HG03520 (cell line): ENCODE data around the gene PAX7.

Experiments
- ATAC-seq: cut with Tn5 transposase; IDR thresholded peaks from one replicate; pipeline ENCODE4 v1.9.1; 2021; ENCODE audit warnings: mild to moderate bottlenecking, moderate library complexity; ENCODE audit not compliant: unreplicated experiment

PAX7 gene

GRCh38 chr1:18787825-18788385 is 157.3 kb downstream of the PAX7 start:
- no peak for ATAC-seq

GRCh38 chr1:18789246-18789645 is 158.6 kb downstream of the PAX7 start:
- no peak for ATAC-seq

- ATAC-seq: no peak
These were observed 162.1 kb downstream of the PAX7 start for GRCh38 chr1:18792747-18793146.

GRCh38 chr1:18793164-18793563 is 162.5 kb downstream of the PAX7 start:
- ATAC-seq: no peak

GRCh38 chr1:18794051-18794450 is 163.4 kb downstream of the PAX7 start:
- ATAC-seq: no peak

- ATAC-seq: no peak
These were observed 163.9 kb downstream of the PAX7 start for GRCh38 chr1:18794561-18794960.

- ATAC-seq: no peak
These were observed 164.5 kb downstream of the PAX7 start for GRCh38 chr1:18795002-18795689.

GRCh38 chr1:18796950-18797349 is 166.3 kb downstream of the PAX7 start:
- no peak for ATAC-seq
